HTERT RPE-1 (cell line): ENCODE data around the gene HTR6.

ENCODE experiments used
- in situ Hi-C: fragments of 300-500 bp; cut with MboI; formaldehyde crosslinking; loops from 4 replicates; pipeline ENCODE4 v1.14.3; 2020; ENCODE audit warnings: low sequenced_read_pairs

Gene HTR6

DNA sequence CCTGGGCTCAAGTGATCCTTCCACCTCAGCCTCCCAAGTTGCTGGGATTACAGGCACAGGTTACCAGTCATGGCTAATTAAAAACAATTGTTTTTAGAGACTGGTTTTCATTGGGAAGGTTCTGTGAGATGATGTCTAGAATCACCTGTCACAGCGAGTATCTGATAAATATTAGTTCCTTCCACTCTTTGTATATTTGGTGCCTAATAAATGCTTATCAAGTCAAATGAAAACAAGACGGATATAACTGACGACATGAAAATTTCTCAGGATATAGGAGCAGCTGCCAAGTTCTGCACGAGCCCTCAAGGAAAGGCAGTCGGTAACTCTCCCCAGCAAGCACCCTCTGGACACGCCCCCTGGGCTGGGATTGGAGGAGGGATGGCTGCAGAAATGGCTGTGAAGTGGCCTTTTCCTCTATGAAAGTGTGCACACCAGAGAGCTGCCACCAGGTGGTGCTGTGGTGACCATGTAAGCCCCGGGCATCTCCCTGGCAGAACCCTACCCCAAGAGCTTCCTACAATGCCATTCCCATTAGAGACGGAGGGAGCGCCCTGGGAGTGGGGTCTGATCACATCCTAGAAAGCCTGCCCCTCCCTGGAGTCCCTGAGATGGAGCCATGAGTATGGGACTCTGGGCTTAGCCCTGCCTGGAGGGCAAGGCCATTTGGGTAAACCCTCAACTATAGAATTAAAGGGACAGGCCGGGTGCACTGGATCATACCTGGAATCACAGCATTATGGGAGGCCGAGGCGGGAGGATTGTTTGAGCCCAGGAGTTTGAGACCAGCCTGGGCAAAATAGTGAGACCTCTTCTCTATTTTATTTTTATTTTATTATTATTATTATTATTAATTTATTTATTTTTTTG lies 50.9 kb downstream of the HTR6 start:
- in situ Hi-C loops, result no loop called here

- in situ Hi-C loops, result no loop called here
Observed at GRCh38 chr1:19717467-19717866, 52.8 kb downstream of the HTR6 start.

GRCh38 chr1:19720174-19720573 lies 55.5 kb downstream of the HTR6 start:
- in situ Hi-C loops, result no loop called here

GRCh38 chr1:19720973-19721372 lies 56.3 kb downstream of the HTR6 start:
- in situ Hi-C loops, result no loop called here

DNA sequence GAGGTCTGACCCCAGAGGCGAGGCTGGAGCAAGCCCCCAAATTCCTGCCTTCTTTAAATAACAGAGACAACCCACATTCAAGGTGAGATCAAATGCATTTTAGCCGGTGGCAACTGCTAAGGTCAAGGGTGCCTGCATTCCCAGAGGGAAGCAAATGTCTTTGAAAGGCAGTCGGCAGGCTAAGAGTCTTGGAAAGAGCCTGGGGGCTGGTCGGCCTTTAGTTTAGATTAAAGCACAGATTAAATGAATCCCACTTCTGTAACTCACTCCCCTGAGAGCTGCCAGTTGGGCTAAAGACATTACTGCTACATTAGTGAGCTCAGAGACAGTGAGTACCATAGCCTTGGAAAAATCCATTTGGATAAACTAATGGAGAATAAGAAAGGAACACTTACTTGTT lies 59.2 kb downstream of the HTR6 start:
- in situ Hi-C loops, result no loop called here

- in situ Hi-C loops, result no loop called here
Observed at GRCh38 chr1:19725606-19726005, 60.9 kb downstream of the HTR6 start.

DNA sequence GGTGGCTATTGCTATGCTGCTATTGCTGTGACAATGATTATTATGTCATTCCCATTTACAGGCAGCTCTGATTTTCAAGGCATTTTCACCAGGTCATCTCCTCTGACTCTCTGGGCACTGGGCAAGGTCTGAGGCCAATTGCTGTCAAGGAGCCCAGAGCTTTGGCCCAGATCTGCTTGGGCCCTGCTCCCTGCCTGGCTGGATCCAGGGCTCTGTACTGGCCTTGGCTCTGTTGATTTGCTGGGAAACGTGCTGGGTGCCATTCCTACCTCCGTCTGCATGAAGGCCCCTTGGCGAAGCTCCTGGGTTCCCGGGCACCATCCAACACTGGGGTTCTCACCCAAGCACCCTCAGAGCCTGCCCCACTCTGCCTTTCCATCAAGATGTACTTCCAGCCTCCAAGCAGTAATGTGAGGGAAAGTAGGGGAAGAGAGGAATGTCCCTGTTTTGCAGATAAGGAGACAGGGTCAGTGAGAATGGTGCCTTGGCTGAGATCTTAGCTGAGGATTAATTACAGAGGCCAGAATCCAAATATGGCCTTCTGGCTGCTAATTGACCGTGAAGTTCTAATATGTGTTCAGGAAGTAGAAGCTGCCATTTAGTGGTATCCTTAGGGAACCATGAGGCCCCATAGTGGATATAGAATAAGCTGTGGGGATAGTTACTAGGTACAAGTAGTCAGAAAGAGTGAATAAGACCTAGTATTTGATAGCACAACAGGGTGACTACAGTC lies 63.9 kb downstream of the HTR6 start:
- in situ Hi-C loops, result no loop called here

DNA sequence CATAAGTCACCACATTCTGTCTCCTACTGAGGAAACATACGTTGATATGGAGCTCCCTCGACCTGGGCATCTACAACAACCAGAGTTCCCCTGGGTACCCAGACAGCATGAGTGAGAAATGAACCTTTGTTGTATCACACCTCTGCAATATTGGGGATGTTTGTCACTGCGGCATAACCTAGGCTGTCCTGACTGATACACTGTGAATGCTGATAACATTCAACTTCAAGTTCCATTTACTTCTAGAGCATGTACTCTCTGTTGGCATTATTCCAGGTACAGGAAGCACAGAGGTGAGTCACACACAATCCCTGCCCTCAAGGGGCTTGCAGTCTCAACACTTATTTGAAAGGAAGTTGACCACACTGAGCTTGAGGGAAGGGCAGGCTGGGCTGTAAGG lies 65.6 kb downstream of the HTR6 start:
- in situ Hi-C loops, result no loop called here
